NB4 (cell line): Measurements from ENCODE around the gene SKOR2.
"Not testable (repeated sequence)": the region's sequence is repeated elsewhere in the genome, so short reads cannot be mapped to it uniquely, and the experiment has no call there.

Experiments used
- MAX ChIP-seq: IDR thresholded peaks from 2 replicates; pipeline ENCODE4 v1.6.1; 2011; ENCODE audit warnings: low read depth, low read length
- POLR2A ChIP-seq: IDR thresholded peaks from 2 replicates; pipeline ENCODE4 v1.6.1; 2011; ENCODE audit warnings: mild to moderate bottlenecking; ENCODE audit not compliant: insufficient read length; ENCODE audit errors: extremely low read depth

GRCh38 chr18:47182156-47182555 lies 69.3 kb downstream of the SKOR2 start:
- not testable (repeated sequence) for TF ChIP-seq MAX, POLR2A
